B cell (primary cell): ENCODE measurements around the gene C12orf54. TPM values are rescaled to one million over a fixed set of nuclear protein-coding genes. Genes with fewer than 3 reads are reported as not detected.

ENCODE experiments used
- ATAC-seq: fragments of 200-7000 bp; cut with Tn5 transposase; one replicate; pipeline ENCODE4 v1.10.0; 2021; ENCODE audit warnings: low read depth, mild to moderate bottlenecking, moderate number of reproducible peaks, moderate library complexity
- CTCF ChIA-PET: fragments of 350-600 bp; sonication (Branson Sonifier 250); formaldehyde crosslinking; loops from one replicate; lab custom pipeline; 2021; ENCODE audit warnings: antibody characterized with exemption, inconsistent platforms; lab: Charles Lee
- POLR2A ChIA-PET: fragments of 350-600 bp; sonication (Branson Sonifier 250); formaldehyde crosslinking; loops from one replicate; lab custom pipeline; 2021; ENCODE audit warnings: antibody characterized with exemption; lab: Charles Lee
- DNase-seq: peaks from one replicate; pipeline ENCODE4 v3.0.0; 2013
- H2AFZ ChIP-seq: 2 replicates; pipeline ENCODE4 v1.6.1; 2012; ENCODE audit warnings: mild to moderate bottlenecking, low read depth, low read length; ENCODE audit not compliant: insufficient read depth, poor library complexity, severe bottlenecking
- H3K27ac ChIP-seq, 2 donors: 1 replicate in 1 of 2; 2 replicates in 1 of 2; pipeline ENCODE4 v1.5.1; 2012 to 2013; ENCODE audit warnings: low read length in 2 of 2, mild to moderate bottlenecking in 2 of 2, moderate library complexity in 1 of 2
- H3K27me3 ChIP-seq, 4 experiments: fragments of 200-600 bp in 1 of 4; sonication (generic) in 1 of 4; replicated peaks in 1 of 4; 1 replicate in 2 of 4; 2 replicates in 2 of 4; pipeline versions ENCODE4 v1.6.1 to v1.7.0; 2013 to 2016; ENCODE audit warnings: low read length in 3 of 4, mild to moderate bottlenecking in 2 of 4, mixed read lengths in 1 of 4, moderate library complexity in 1 of 4; ENCODE audit not compliant: insufficient read depth in 4 of 4, control insufficient read depth in 3 of 4; ENCODE audit errors: control extremely low read depth in 1 of 4
- H3K36me3 ChIP-seq, 2 experiments: replicated peaks in 1 of 2; 1 replicate in 1 of 2; 2 replicates in 1 of 2; pipeline versions ENCODE4 v1.6.1 to v1.7.1; 2013; ENCODE audit warnings: low read length in 1 of 2; ENCODE audit not compliant: insufficient read depth in 2 of 2, control insufficient read depth in 1 of 2; ENCODE audit errors: control extremely low read depth in 1 of 2, extremely low read depth in 1 of 2
- H3K4me1 ChIP-seq, 2 donors: fragments of 200-600 bp in 1 of 2; sonication (generic) in 1 of 2; 1 replicate in 1 of 2; 2 replicates in 1 of 2; pipeline versions ENCODE4 v1.5.1 to v1.6.1; 2013 to 2017; ENCODE audit warnings: low read length in 2 of 2; ENCODE audit not compliant: control insufficient read depth in 2 of 2, insufficient read depth in 2 of 2
- H3K4me2 ChIP-seq: replicated peaks from 2 replicates; pipeline ENCODE3; 2012; ENCODE audit warnings: mild to moderate bottlenecking, low read depth, low read length; ENCODE audit not compliant: poor library complexity, severe bottlenecking
- H3K4me3 ChIP-seq, 5 experiments: fragments of 200-600 bp in 1 of 5; sonication (generic) in 1 of 5; 1 replicate in 3 of 5; 2 replicates in 2 of 5; pipeline versions ENCODE4 v1.5.1 to v1.7.0; 2011 to 2016; ENCODE audit warnings: low read length in 4 of 5, mild to moderate bottlenecking in 4 of 5, low read depth in 2 of 5, control low read depth in 1 of 5, moderate library complexity in 1 of 5; ENCODE audit not compliant: insufficient read depth in 1 of 5; ENCODE audit errors: control extremely low read depth in 1 of 5, extremely low read depth in 1 of 5
- H3K79me2 ChIP-seq: fragments of 200-600 bp; sonication (generic); one replicate; pipeline ENCODE4 v1.6.0; 2016; ENCODE audit warnings: low read length; ENCODE audit not compliant: control insufficient read depth, insufficient read depth
- H3K9ac ChIP-seq: fragments of 200-600 bp; sonication (generic); 2 replicates; pipeline ENCODE4 v1.6.1; 2017; ENCODE audit warnings: mild to moderate bottlenecking, low read length, moderate library complexity
- H3K9me3 ChIP-seq, 3 donors: one replicate each; pipeline versions ENCODE4 v1.6.1 to v1.7.1; 2013; ENCODE audit warnings: low read length in 2 of 3; ENCODE audit not compliant: control insufficient read depth in 2 of 3, insufficient read depth in 1 of 3; ENCODE audit errors: control extremely low read depth in 1 of 3
- H4K20me1 ChIP-seq: 2 replicates; pipeline ENCODE4 v1.6.0; 2012; ENCODE audit warnings: mild to moderate bottlenecking, low read length; ENCODE audit not compliant: insufficient read depth, control insufficient read depth, poor library complexity, severe bottlenecking
- H3K27ac Mint-ChIP-seq: one replicate; pipeline ENCODE4 v1.8.0; 2021; ENCODE audit warnings: mixed read lengths
- H3K27me3 Mint-ChIP-seq: one replicate; pipeline ENCODE4 v1.8.0; 2021; ENCODE audit warnings: mixed read lengths
- H3K4me1 Mint-ChIP-seq: one replicate; pipeline ENCODE4 v1.8.0; 2021; ENCODE audit warnings: mixed read lengths
- H3K4me3 Mint-ChIP-seq: one replicate; pipeline ENCODE4 v1.8.0; 2021; ENCODE audit warnings: mixed read lengths
- H3K9me3 Mint-ChIP-seq: one replicate; pipeline ENCODE4 v1.8.0; 2022; ENCODE audit warnings: mixed read lengths; ENCODE audit not compliant: insufficient read depth
- CTCF ChIP-seq: fragments of 200-600 bp; IDR thresholded peaks from one replicate; pipeline ENCODE4 v1.8.0; 2022; ENCODE audit warnings: antibody characterized with exemption, mild to moderate bottlenecking
- EZH2 ChIP-seq: IDR thresholded peaks from 2 replicates; pipeline ENCODE4 v1.6.1; 2012; ENCODE audit warnings: borderline replicate concordance, low read depth, mild to moderate bottlenecking, moderate library complexity, low read length; ENCODE audit not compliant: insufficient read depth, poor library complexity, severe bottlenecking
- WGBS: methylation state at CpG from one replicate; pipeline ENCODE4 v1.1.5; 2013; ENCODE audit warnings: missing lambda C conversion rate; ENCODE audit not compliant: insufficient coverage; 5-methylcytosine and 5-hydroxymethylcytosine counted together
- intact Hi-C: fragments of 100-400 bp; cut with micrococcal nuclease; formaldehyde crosslinking; loops from one replicate; pipeline ENCODE4 v1.10.0; 2022
- polyA plus RNA-seq: library from polyadenylated mRNA; depleted of rRNA; stranded (reverse); fragments of >200 nt; gene quantifications from 2 replicates; pipeline ENCODE4 v1.2.3, GENCODE V29; 2012
- total RNA-seq, 2 donors: library from RNA; stranded (reverse); fragments of 120-200 nt in 1 of 2; gene quantifications; 1 replicate in 1 of 2; 2 replicates in 1 of 2; pipeline versions ENCODE4 v1.2.3 to v1.2.4, GENCODE V29; 2013 to 2022

The C12orf54 gene
- total and polyA plus RNA-seq, 2 donors (not counting 1 experiment from before 2014, with no cell fraction given): not detected

GRCh38 chr12:48445538-48445937 lies 36.8 kb upstream of the C12orf54 start:
- no peak overlapping the region for H3K4me3 ChIP-seq
- H3K27ac Mint-ChIP-seq: no peak overlapping the region
- H3K79me2 ChIP-seq: no peaks in the 10 kb centered on the region
- no CpG with 5 or more reads among the region's 3 CpGs for WGBS
- no peaks in the 10 kb centered on the region for H3K36me3 ChIP-seq
- ATAC-seq: no peak
- no peaks in the 10 kb centered on the region for H4K20me1 ChIP-seq
- TF ChIP-seq CTCF (no peak), EZH2 (no peak)
- ChIA-PET POLR2A (no interaction called here), CTCF (no interaction called here)
- no peak overlapping the region for H3K4me3 Mint-ChIP-seq
- H3K27ac ChIP-seq: no peak overlapping the region
- H3K9ac ChIP-seq: no peak overlapping the region
- intact Hi-C loops: no loop called here
- H3K9me3 ChIP-seq: no peaks in the 10 kb centered on the region
- no peak overlapping the region for H2AFZ ChIP-seq
- peaks cover 21% of the 10 kb centered on the region for H3K27me3 Mint-ChIP-seq
- H3K27me3 ChIP-seq: peaks cover 0 to 7% (median 0%) of the 10 kb centered on the region in 4 experiments
- no peaks in the 10 kb centered on the region for H3K4me1 Mint-ChIP-seq
- H3K4me1 ChIP-seq: no peaks in the 10 kb centered on the region
- peaks cover 6% of the 10 kb centered on the region for H3K9me3 Mint-ChIP-seq
- H3K4me2 ChIP-seq: no peak overlapping the region
- DNase-seq: no peak

GRCh38 chr12:48446161-48446776 lies 36.0 kb upstream of the C12orf54 start:
- DNase-seq (no peak), ATAC-seq (no peak)
- Mint-ChIP-seq H3K27ac (no peak overlapping the region), H3K27me3 (peaks cover 24% of the 10 kb centered on the region), H3K4me3 (no peak overlapping the region), H3K4me1 (no peaks in the 10 kb centered on the region), H3K9me3 (peaks cover 6% of the 10 kb centered on the region)
- H3K27ac ChIP-seq: no peak overlapping the region
- H3K79me2 ChIP-seq: no peaks in the 10 kb centered on the region
- no peak for TF ChIP-seq CTCF
- no peak for TF ChIP-seq EZH2
- POLR2A ChIA-PET: no interaction called here
- H3K4me1 ChIP-seq: no peaks in the 10 kb centered on the region
- H3K36me3 ChIP-seq: no peaks in the 10 kb centered on the region
- no peak overlapping the region for H3K4me3 ChIP-seq
- no peak overlapping the region for H2AFZ ChIP-seq
- H3K9me3 ChIP-seq: no peaks in the 10 kb centered on the region
- CTCF ChIA-PET: no interaction called here
- H3K4me2 ChIP-seq: no peak overlapping the region
- H3K27me3 ChIP-seq: peaks cover 0 to 7% (median 0%) of the 10 kb centered on the region in 4 experiments
- no CpG with 5 or more reads among the region's 4 CpGs for WGBS
- H4K20me1 ChIP-seq: no peaks in the 10 kb centered on the region
- no peak overlapping the region for H3K9ac ChIP-seq
- intact Hi-C loops: no loop called here
